ENCODE results near the gene MCAT. TPM values are rescaled to one million over a fixed set of nuclear protein-coding genes. Genes with fewer than 3 reads are reported as not detected.

Gene MCAT
- total and polyA plus RNA-seq, 2 donors (not counting 1 experiment from before 2014, with no cell fraction given): 8.4 to 10.1 TPM

GRCh38 chr22:43185860-43186261 is 42.7 kb upstream of the MCAT start:
- Histone ChIP-seq H3K27me3 (replicated peaks in 1 of 4; ENCODE audit: control extremely low read depth in 1 of 4, control insufficient read depth in 3 of 4, insufficient read depth in 4 of 4, low read length in 3 of 4) (peaks cover 0 to 6% (median 0%) of the 10 kb centered on the region in 4 experiments), H4K20me1 (ENCODE audit: control insufficient read depth, insufficient read depth, low read length, poor library complexity, severe bottlenecking) (peaks cover 12% of the 10 kb centered on the region), H3K36me3 (replicated peaks in 1 of 2; ENCODE audit: control extremely low read depth in 1 of 2, control insufficient read depth in 1 of 2, extremely low read depth in 1 of 2, insufficient read depth in 2 of 2, low read length in 1 of 2) (peaks cover 0 to 4% of the 10 kb centered on the region in 2 experiments), H3K9me3 (ENCODE audit: control extremely low read depth in 1 of 3, control insufficient read depth in 2 of 3, insufficient read depth in 1 of 3, low read length in 2 of 3) (peaks cover 0 to 5% (median 1%) of the 10 kb centered on the region in 3 donors), H3K27ac (ENCODE audit: low read length in 2 of 2) (no peak overlapping the region), H3K4me3 (ENCODE audit: control extremely low read depth in 1 of 5, extremely low read depth in 1 of 5, insufficient read depth in 1 of 5, low read depth in 2 of 5, low read length in 4 of 5) (peak overlapping the region in 2 of 5 experiments; percentile 61 to 64), H3K4me2 (replicated peaks; ENCODE audit: low read depth, low read length, poor library complexity, severe bottlenecking) (peak overlapping the region; percentile 86), H3K4me1 (ENCODE audit: control insufficient read depth in 2 of 2, insufficient read depth in 2 of 2, low read length in 2 of 2) (peaks cover 14 to 19% of the 10 kb centered on the region in 2 donors), H2AFZ (ENCODE audit: insufficient read depth, low read depth, low read length, poor library complexity, severe bottlenecking) (peak overlapping the region; percentile 88), H3K9ac (ENCODE audit: low read length) (peak overlapping the region; percentile 75), H3K79me2 (ENCODE audit: control insufficient read depth, insufficient read depth, low read length) (peaks cover 30% of the 10 kb centered on the region)
- Mint-ChIP-seq H3K27me3 (no peaks in the 10 kb centered on the region), H3K4me3 (peak overlapping the region; percentile 74), H3K4me1 (peaks cover 18% of the 10 kb centered on the region), H3K27ac (peak overlapping the region; percentile 32), H3K9me3 (ENCODE audit: insufficient read depth) (no peaks in the 10 kb centered on the region)
- DNase-seq (peak; percentile 30), ATAC-seq (ENCODE audit: low read depth) (no peak)
- ChIA-PET POLR2A (interaction anchor here (0.6 kb wide), 1 partner anchor 40 kb away, joined by 4 read pairs; no protein-coding TSS in a partner anchor), CTCF (interaction anchor here (1.2 kb wide), 1 partner anchor 16 kb away, joined by 3 read pairs; no protein-coding TSS in a partner anchor)
- intact Hi-C loops (cut with micrococcal nuclease): loop anchor here (2.0 to 5.0 kb wide), 2 partner anchors 33 to 771 kb away; partner anchors contain the start of gene SAMM50
- 90% methylated on average over 10 of the region's 12 CpGs for WGBS (ENCODE audit: insufficient coverage)
- TF ChIP-seq, protein P1, sequence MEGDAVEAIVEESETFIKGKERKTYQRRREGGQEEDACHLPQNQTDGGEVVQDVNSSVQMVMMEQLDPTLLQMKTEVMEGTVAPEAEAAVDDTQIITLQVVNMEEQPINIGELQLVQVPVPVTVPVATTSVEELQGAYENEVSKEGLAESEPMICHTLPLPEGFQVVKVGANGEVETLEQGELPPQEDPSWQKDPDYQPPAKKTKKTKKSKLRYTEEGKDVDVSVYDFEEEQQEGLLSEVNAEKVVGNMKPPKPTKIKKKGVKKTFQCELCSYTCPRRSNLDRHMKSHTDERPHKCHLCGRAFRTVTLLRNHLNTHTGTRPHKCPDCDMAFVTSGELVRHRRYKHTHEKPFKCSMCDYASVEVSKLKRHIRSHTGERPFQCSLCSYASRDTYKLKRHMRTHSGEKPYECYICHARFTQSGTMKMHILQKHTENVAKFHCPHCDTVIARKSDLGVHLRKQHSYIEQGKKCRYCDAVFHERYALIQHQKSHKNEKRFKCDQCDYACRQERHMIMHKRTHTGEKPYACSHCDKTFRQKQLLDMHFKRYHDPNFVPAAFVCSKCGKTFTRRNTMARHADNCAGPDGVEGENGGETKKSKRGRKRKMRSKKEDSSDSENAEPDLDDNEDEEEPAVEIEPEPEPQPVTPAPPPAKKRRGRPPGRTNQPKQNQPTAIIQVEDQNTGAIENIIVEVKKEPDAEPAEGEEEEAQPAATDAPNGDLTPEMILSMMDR (IDR thresholded peaks at IDR 0.05): no peak

GRCh38 chr22:43183496-43184277 is 40.5 kb upstream of the MCAT start:
- Mint-ChIP-seq H3K27me3 (no peaks in the 10 kb centered on the region), H3K4me3 (peak overlapping the region; percentile 28), H3K9me3 (ENCODE audit: insufficient read depth) (no peaks in the 10 kb centered on the region), H3K27ac (no peak overlapping the region), H3K4me1 (peaks cover 16% of the 10 kb centered on the region)
- no peak overlapping the region for H2AFZ ChIP-seq (ENCODE audit: insufficient read depth, low read depth, low read length, poor library complexity, severe bottlenecking)
- no peak overlapping the region for H3K9ac ChIP-seq (ENCODE audit: low read length)
- ATAC-seq (ENCODE audit: low read depth) (no peak), DNase-seq (no peak)
- ChIA-PET CTCF (no interaction called here), POLR2A (no interaction called here)
- H3K79me2 ChIP-seq (ENCODE audit: control insufficient read depth, insufficient read depth, low read length): peaks cover 38% of the 10 kb centered on the region
- no peak for TF ChIP-seq EZH2 (IDR thresholded peaks at IDR 0.05; ENCODE audit: borderline replicate concordance, insufficient read depth, low read depth, low read length, poor library complexity, severe bottlenecking)
- TF ChIP-seq, protein P1 (IDR thresholded peaks at IDR 0.05): no peak
- H3K9me3 ChIP-seq (ENCODE audit: control extremely low read depth in 1 of 3, control insufficient read depth in 2 of 3, insufficient read depth in 1 of 3, low read length in 2 of 3): peaks cover 0 to 4% (median 0%) of the 10 kb centered on the region in 3 donors
- peaks cover 12% of the 10 kb centered on the region for H4K20me1 ChIP-seq (ENCODE audit: control insufficient read depth, insufficient read depth, low read length, poor library complexity, severe bottlenecking)
- peaks cover 14 to 19% of the 10 kb centered on the region in 2 donors for H3K4me1 ChIP-seq (ENCODE audit: control insufficient read depth in 2 of 2, insufficient read depth in 2 of 2, low read length in 2 of 2)
- no peaks in the 10 kb centered on the region for H3K27me3 ChIP-seq (replicated peaks in 1 of 4; ENCODE audit: control extremely low read depth in 1 of 4, control insufficient read depth in 3 of 4, insufficient read depth in 4 of 4, low read length in 3 of 4)
- no peak overlapping the region for H3K4me3 ChIP-seq (ENCODE audit: control extremely low read depth in 1 of 5, extremely low read depth in 1 of 5, insufficient read depth in 1 of 5, low read depth in 2 of 5, low read length in 4 of 5)
- WGBS (ENCODE audit: insufficient coverage): 76% methylated on average over 10 of the region's 12 CpGs
- intact Hi-C loops (cut with micrococcal nuclease): no loop called here
- peaks cover 0 to 15% of the 10 kb centered on the region in 2 experiments for H3K36me3 ChIP-seq (replicated peaks in 1 of 2; ENCODE audit: control extremely low read depth in 1 of 2, control insufficient read depth in 1 of 2, extremely low read depth in 1 of 2, insufficient read depth in 2 of 2, low read length in 1 of 2)
- H3K4me2 ChIP-seq (replicated peaks; ENCODE audit: low read depth, low read length, poor library complexity, severe bottlenecking): no peak overlapping the region
- no peak overlapping the region for H3K27ac ChIP-seq (ENCODE audit: low read length in 2 of 2)
